ENCODE measurements around the gene SCRN1.

SCRN1 gene

DNA sequence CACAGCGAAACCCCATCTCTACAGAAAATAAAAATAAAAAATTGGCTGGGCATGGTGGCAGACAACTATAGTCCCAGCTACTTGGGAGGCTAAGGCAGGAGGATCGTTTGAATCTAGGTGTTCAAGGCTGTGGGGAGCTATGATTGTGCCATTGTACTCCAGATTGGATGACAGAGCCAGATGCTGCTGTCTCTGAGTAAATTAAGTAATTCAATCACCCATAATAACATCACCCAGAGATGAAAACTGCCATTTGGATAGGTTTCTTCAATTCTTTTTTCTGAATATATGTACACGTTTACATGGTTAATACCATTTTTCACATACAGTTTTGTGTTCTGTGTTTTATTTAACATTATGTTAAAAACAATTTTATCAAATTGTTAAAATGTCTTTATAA lies 104.0 kb downstream of the SCRN1 start:
- no peak for DNase-seq

DNA sequence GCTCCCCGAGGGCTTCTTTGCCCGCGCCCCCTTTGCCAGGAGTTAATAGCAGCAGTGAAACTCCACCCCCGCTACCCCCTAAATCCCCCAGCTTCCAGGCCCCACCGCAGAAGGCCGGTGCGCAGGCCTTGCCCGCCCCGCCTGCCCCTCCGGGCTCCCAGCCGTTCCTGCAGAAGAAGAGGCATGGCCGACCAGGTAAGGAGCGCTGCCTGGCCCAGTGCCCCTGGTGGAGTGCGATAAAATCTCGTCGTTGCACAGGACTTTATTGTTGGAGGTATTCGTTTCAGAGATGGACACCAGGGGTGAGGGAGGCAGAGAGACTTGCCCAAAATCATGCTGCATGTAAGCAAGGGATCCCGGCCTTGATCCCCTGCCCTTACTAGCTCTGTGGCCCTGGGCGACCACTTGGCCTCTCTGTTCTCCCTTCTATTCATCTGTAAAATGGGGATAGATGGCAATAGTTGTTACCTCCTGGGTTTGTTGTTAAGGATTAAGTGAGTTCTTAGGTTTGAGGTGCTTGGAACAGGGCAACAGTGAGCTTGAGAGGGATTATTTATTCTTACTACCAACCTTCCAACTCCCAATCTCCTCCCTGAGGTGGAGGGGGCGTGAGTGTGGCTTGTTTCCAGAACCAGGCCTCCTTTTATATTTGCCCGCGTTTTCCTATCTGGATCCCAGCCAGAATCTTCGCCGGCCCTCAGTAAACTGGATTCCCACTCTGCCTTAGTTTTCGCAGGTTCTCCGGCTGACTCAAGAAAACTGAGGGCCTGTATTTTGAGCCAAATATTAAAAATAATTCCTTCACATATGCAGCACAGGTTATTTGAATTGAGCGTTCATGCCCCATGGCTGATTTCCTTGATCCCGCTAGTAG lies 105.0 kb downstream of the SCRN1 start:
- DNase-seq = no peak

GRCh38 chr7:29883462-29884398 lies 105.9 kb downstream of the SCRN1 start:
- DNase-seq = no peak

DNA sequence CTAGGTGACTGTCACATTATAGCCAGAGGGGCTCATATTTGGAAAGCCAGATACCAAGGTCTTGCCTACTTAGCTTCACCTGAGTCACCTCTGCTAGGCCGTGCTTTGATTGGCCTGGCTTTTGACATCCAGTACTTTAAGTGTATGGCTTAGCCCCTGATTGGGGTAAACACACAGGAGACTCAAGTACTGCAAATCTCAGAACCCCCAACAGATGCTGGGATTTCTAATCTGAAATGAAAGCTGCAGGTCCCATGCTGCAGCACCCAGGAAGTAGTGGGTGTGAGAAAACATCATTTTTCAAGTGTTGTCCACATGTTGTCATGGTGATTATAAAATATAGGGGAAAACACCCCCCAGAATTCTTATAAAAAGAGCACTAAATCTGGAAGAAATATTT lies 107.1 kb downstream of the SCRN1 start:
- no peak for DNase-seq

DNA sequence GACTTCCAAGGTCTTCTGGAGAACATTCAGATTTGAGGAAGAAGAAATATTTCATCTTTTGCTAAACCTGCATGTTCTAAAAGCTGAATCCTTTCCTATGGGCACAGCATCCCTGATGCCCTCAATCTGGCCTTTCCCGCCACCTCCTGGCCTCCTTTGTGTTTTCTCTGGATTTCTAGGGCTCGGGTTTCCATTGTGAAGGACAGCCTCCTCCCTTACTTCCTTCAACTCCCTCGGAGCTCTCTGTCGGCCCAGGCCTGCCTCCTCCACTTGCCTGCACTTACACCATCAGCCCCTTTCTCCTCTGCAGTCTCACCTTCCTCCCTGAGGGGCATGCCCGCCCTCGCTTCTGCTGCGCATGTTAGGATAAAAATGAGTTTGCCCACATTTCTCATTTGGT lies 107.9 kb downstream of the SCRN1 start:
- no peak for DNase-seq

DNA sequence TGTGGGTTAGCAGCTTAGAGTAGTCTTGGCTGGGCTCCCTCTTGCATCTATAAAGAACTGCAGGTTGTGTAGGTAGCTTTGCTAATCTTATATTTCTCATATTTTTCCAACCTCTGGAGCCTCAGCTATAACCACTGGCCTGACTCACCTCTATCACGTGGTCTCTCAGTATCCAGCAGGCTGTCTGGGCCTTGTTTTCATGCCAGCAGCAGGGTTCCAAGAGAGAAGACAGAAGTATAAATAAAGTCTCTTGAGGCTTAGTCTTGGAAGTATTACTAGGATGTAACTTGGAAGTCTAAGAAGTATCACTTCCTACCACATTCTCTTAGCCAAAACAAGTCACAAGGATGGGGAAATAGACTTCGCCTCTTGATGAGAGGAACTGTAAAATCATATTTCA lies 110.0 kb downstream of the SCRN1 start:
- DNase-seq = no peak

- peak; percentile 36 for DNase-seq
These were observed 111.4 kb downstream of the SCRN1 start for GRCh38 chr7:29878081-29878688.

DNA sequence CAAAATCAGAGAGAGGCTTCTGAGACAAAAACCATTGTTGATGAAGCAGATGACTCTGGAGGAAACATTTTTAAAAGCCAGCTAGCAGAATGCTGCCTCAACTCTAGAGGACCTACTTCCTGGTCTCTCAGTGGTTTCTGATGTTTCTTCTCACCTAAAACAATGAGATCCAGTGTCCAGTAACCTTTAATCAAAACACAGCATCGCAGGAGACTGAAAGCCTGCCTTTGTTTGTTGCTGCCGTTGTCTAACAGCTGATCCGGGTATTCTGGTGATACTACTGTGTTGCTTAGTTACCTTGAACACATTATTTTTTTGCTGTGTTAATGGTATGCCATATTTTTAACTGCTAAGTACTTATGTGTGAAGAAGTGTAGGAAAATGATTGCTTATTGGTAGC lies 112.4 kb downstream of the SCRN1 start:
- DNase-seq = no peak

DNA sequence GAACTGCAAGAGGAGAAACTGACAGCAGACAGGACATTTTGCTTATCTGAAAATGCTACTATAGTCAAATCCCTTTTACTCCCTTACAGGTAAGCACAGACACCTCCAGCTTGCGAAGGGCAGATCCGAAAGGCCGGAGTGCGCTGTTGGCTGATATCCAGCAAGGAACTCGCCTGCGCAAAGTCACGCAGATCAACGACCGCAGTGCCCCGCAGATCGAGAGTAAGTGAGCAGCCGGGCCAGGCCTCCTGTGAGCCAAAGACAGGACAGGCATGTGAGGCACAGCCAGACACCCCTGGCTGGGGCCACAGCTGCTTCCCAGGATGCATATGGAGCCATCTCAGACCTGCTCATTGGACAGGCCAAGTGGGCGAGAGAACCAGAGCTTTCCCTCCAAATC lies 113.9 kb downstream of the SCRN1 start:
- DNase-seq = no peak

GRCh38 chr7:29873644-29874294 lies 115.8 kb downstream of the SCRN1 start:
- no peak for DNase-seq

DNA sequence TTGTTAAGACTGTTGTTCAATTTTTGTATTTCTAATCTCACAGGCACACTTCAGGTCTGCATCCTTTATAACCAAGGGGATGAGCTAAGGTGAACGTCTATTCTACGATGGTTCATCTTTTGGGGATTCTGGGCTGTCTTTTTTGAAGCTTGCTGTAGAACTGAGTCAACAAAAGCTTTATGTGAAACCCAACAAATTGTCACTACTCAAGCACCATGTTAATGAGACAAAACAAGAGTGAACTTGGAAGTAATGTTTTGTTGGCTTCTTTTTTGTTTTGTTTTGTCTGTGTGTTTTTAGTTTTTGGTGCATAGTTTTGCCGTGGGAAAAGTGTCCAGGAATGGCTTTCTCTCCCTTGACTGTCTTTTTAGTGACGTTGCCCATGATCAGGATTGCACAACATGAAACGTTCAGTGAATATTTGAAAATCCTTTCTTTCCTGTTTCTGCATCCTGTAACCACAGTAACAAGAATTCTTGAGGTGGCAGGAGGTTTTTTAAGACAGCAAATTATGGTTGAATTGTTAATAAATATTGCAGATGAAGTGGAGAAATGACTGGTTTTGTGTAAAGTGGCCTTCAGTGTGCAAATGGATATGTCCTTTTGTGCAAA lies 117.7 kb downstream of the SCRN1 start:
- DNase-seq = no peak
